ENCODE results near the gene DCANP1. TPM values are rescaled to one million over a fixed set of nuclear protein-coding genes. Genes with fewer than 3 reads are reported as not detected.

DCANP1 gene
- total RNA-seq, 1 donor: not detected

- Histone ChIP-seq H3K79me2 (ENCODE audit: insufficient read depth, low read length) (no peaks in the 10 kb centered on the region), H3K4me1 (ENCODE audit: insufficient read depth, low read length) (peaks cover 2% of the 10 kb centered on the region), H3K36me3 (ENCODE audit: insufficient read depth, low read length) (no peaks in the 10 kb centered on the region), H4K20me1 (ENCODE audit: insufficient read depth, low read length) (no peaks in the 10 kb centered on the region), H3K4me3 (ENCODE audit: insufficient read depth, low read length) (no peak overlapping the region), H3K27me3 (ENCODE audit: insufficient read depth, low read length) (peaks cover 34% of the 10 kb centered on the region), H3K4me2 (ENCODE audit: insufficient read depth, low read length) (peak overlapping the region; percentile 59), H3K27ac (ENCODE audit: low read depth, low read length) (no peak overlapping the region), H2AFZ (ENCODE audit: low read length) (no peak overlapping the region), H3K9me3 (ENCODE audit: low read depth, low read length) (no peaks in the 10 kb centered on the region)
- peak; percentile 84 for DNase-seq (ENCODE audit: insufficient read length, low spot score, missing footprints)
- no peak for TF ChIP-seq CTCF (IDR thresholded peaks at IDR 0.05; ENCODE audit: extremely low read depth, low read depth, low read length)
Observed at GRCh38 chr5:135465391-135466122, 18.4 kb upstream of the DCANP1 start.

GRCh38 chr5:135462304-135462703, 15.2 kb upstream of the DCANP1 start:
- H3K4me2 ChIP-seq (ENCODE audit: insufficient read depth, low read length): no peak overlapping the region
- no peaks in the 10 kb centered on the region for H3K9me3 ChIP-seq (ENCODE audit: low read depth, low read length)
- H2AFZ ChIP-seq (ENCODE audit: low read length): no peak overlapping the region
- peaks cover 21% of the 10 kb centered on the region for H3K4me1 ChIP-seq (ENCODE audit: insufficient read depth, low read length)
- H3K4me3 ChIP-seq (ENCODE audit: insufficient read depth, low read length): no peak overlapping the region
- peak; percentile 67 for TF ChIP-seq CTCF (IDR thresholded peaks at IDR 0.05; ENCODE audit: extremely low read depth, low read depth, low read length)
- H3K27ac ChIP-seq (ENCODE audit: low read depth, low read length): no peak overlapping the region
- DNase-seq (ENCODE audit: insufficient read length, low spot score, missing footprints): peak; percentile 92
- H3K79me2 ChIP-seq (ENCODE audit: insufficient read depth, low read length): no peaks in the 10 kb centered on the region
- H4K20me1 ChIP-seq (ENCODE audit: insufficient read depth, low read length): no peaks in the 10 kb centered on the region
- no peaks in the 10 kb centered on the region for H3K36me3 ChIP-seq (ENCODE audit: insufficient read depth, low read length)
- H3K27me3 ChIP-seq (ENCODE audit: insufficient read depth, low read length): peaks cover 12% of the 10 kb centered on the region

- TF ChIP-seq CTCF (IDR thresholded peaks at IDR 0.05; ENCODE audit: extremely low read depth, low read depth, low read length): no peak
- Histone ChIP-seq H2AFZ (ENCODE audit: low read length) (no peak overlapping the region), H3K4me1 (ENCODE audit: insufficient read depth, low read length) (peaks cover 24% of the 10 kb centered on the region), H3K27me3 (ENCODE audit: insufficient read depth, low read length) (peaks cover 11% of the 10 kb centered on the region), H3K36me3 (ENCODE audit: insufficient read depth, low read length) (no peaks in the 10 kb centered on the region), H3K79me2 (ENCODE audit: insufficient read depth, low read length) (no peaks in the 10 kb centered on the region), H3K4me2 (ENCODE audit: insufficient read depth, low read length) (no peak overlapping the region), H4K20me1 (ENCODE audit: insufficient read depth, low read length) (no peaks in the 10 kb centered on the region), H3K9me3 (ENCODE audit: low read depth, low read length) (no peaks in the 10 kb centered on the region), H3K27ac (ENCODE audit: low read depth, low read length) (no peak overlapping the region), H3K4me3 (ENCODE audit: insufficient read depth, low read length) (no peak overlapping the region)
- DNase-seq (ENCODE audit: insufficient read length, low spot score, missing footprints): no peak
Observed at GRCh38 chr5:135461481-135462151, 14.5 kb upstream of the DCANP1 start.

Measured in osteoblast (primary cell).